H1 (cell line): ENCODE results near the gene ATG9B. TPM values are rescaled to one million over a fixed set of nuclear protein-coding genes. Genes with fewer than 3 reads are reported as not detected.

Experiments
- CHD7 ChIP-seq: fragments of 300-600 bp; sonication (generic); IDR thresholded peaks from 2 replicates; pipeline ENCODE4 v1.7.1; 2012; ENCODE audit warnings: low read length, moderate library complexity, mild to moderate bottlenecking, inconsistent platforms; ENCODE audit not compliant: insufficient replicate concordance
- CTBP2 ChIP-seq: IDR thresholded peaks from 2 replicates; pipeline ENCODE4 v1.7.0; 2011; ENCODE audit warnings: borderline replicate concordance, mild to moderate bottlenecking, moderate library complexity, mixed read lengths, low read length; ENCODE audit not compliant: insufficient read depth, insufficient read length
- EGR1 ChIP-seq: IDR thresholded peaks from 2 replicates; pipeline ENCODE4 v1.6.1; 2011; ENCODE audit warnings: low read depth, low read length, borderline replicate concordance
- JUN ChIP-seq: IDR thresholded peaks from 2 replicates; pipeline ENCODE4 v1.6.1; 2011; ENCODE audit warnings: low read depth, mild to moderate bottlenecking, improper control_type of control experiment, low read length
- JUND ChIP-seq: IDR thresholded peaks from 2 replicates; pipeline ENCODE4 v1.6.1; 2011; ENCODE audit warnings: mild to moderate bottlenecking, improper control_type of control experiment, low read length
- KDM1A ChIP-seq: fragments of 200-600, 300-600 bp; sonication (generic); IDR thresholded peaks from 2 replicates; pipeline ENCODE4 v1.7.1; 2016; ENCODE audit warnings: mild to moderate bottlenecking, low read length, borderline replicate concordance
- POLR2A ChIP-seq, 2 experiments: IDR thresholded peaks; 1 replicate in 1 of 2; 2 replicates in 1 of 2; pipeline ENCODE4 v1.6.1; 2011; ENCODE audit warnings: low read depth in 2 of 2, low read length in 2 of 2, mild to moderate bottlenecking in 2 of 2; ENCODE audit errors: control extremely low read depth in 1 of 2
- POLR2AphosphoS5 ChIP-seq: IDR thresholded peaks from 2 replicates; pipeline ENCODE4 v1.6.1; 2011; ENCODE audit warnings: low read depth, low read length
- POU5F1 ChIP-seq: IDR thresholded peaks from 2 replicates; pipeline ENCODE4 v1.6.1; 2011; ENCODE audit warnings: low read depth, mild to moderate bottlenecking, low read length, moderate library complexity
- SIX5 ChIP-seq: IDR thresholded peaks from 2 replicates; pipeline ENCODE4 v1.6.1; 2011; ENCODE audit warnings: mild to moderate bottlenecking, low read depth, low read length
- SP2 ChIP-seq: IDR thresholded peaks from 2 replicates; pipeline ENCODE4 v1.6.1; 2012; ENCODE audit warnings: mild to moderate bottlenecking, low read length, inconsistent platforms
- YY1 ChIP-seq: IDR thresholded peaks from 2 replicates; pipeline ENCODE4 v1.6.1; 2011; ENCODE audit warnings: low read depth, mild to moderate bottlenecking, low read length
- polyA plus RNA-seq, 7 experiments: library from polyadenylated mRNA; depleted of rRNA in 3 of 7; stranded (reverse) in 5 of 7; unstranded in 2 of 7; fragments of >200 nt in 5 of 7; fragments of 200-250 nt in 2 of 7; gene quantifications; 1 replicate in 5 of 7; 2 replicates in 1 of 7; 4 replicates in 1 of 7; pipeline versions ENCODE4 v1.2.1 to v1.2.3, GENCODE V29; 2011 to 2013; ENCODE audit warnings: missing spikeins in 2 of 7, mixed read lengths in 2 of 7
- total RNA-seq: library from RNA; stranded (reverse); fragmentation: NEBNext Ultra II Directional; extraction: Animal tissue kit (Norgen Biotek cat#: 25700); gene quantifications from 2 replicates; pipeline ENCODE4 v1.2.1, GENCODE V29; 2021

Gene ATG9B
- total and polyA plus RNA-seq, 2 of the 8 experiments (the other 6 are each of a cell fraction or from before 2014, with no cell fraction given): 1.4 to 2.3 TPM

GRCh38 chr7:150978126-150978789, 46.0 kb downstream of the ATG9B start, which contains the start of gene KCNH2 (continued):
- no peak for TF ChIP-seq CHD7
- no peak for TF ChIP-seq JUND
- no peak for TF ChIP-seq POLR2AphosphoS5
- TF ChIP-seq SP2: no peak
- TF ChIP-seq EGR1: no peak
- TF ChIP-seq JUN: no peak
- TF ChIP-seq CTBP2: no peak
- peak; percentile 39; the same call in 1 of the 2 replicates for TF ChIP-seq YY1
- TF ChIP-seq KDM1A: no peak
- TF ChIP-seq POLR2A (IDR thresholded peaks at IDR 0.05; ENCODE audit: control extremely low read depth in 1 of 2, low read depth in 2 of 2, low read length in 2 of 2): no peak
- no peak for TF ChIP-seq SIX5
- no peak for TF ChIP-seq POU5F1
